ENCODE results near the gene PITPNM1. TPM values are rescaled to one million over a fixed set of nuclear protein-coding genes. Genes with fewer than 3 reads are reported as not detected.
A peak's percentile ranks its signal among the peaks of the same experiment; 100 is the strongest.

The PITPNM1 gene
- total and polyA plus RNA-seq, 2 experiments from 2014 or later: 26.3 to 39.8 TPM

- WGBS (ENCODE audit: low lambda C conversion rate, missing lambda C conversion rate): 28% methylated on average over 32 of the region's 33 CpGs
- peaks cover 22% of the 10 kb centered on the region for H3K4me1 ChIP-seq (ENCODE audit: insufficient read depth)
Measured at GRCh38 chr11:67507242-67507863, 2.2 kb upstream of the PITPNM1 start.

DNA sequence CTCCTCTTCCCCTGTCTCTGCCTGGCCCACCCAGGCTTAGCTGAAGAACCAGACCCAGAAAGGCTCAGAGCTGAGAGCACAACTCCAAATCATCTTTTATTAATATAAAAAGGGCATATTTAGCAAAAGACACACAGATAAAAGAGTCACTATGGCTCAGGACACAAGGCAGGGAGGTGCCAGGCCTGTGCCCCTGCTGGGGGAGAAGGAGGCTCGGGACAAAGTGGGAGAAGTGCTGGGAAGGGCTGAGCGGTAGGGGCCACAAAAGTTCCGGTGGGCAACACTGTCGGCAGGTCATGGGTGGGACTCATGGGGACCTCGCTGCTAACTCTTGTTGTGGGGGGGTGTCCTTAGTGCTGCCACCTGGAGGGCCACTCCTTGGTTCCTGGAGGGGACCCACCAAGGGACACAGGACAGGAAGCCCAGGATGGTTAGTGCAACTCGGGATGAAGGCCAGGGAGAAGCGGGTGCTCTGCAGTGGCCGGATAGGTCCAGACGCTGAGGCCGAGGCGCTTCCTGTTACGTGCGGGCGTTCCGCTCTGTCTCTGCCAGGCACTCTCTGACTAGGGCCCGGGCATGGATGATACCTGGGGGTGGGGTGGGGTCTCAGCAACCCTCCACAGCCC lies 1.4 kb upstream of the PITPNM1 start:
- Histone ChIP-seq H3K79me2 (peaks cover 22% of the 10 kb centered on the region), H3K4me3 (no peak overlapping the region), H3K9me3 (ENCODE audit: low read depth) (no peaks in the 10 kb centered on the region), H2AFZ (no peak overlapping the region), H3K27me3 (no peaks in the 10 kb centered on the region), H3K27ac (peak overlapping the region; percentile 98), H3K36me3 (replicated peaks; ENCODE audit: insufficient read depth, low read depth) (no peaks in the 10 kb centered on the region), H3K4me2 (peak overlapping the region; percentile 97), H3K9me2 (replicated peaks; ENCODE audit: insufficient read depth) (no peaks in the 10 kb centered on the region), H3K4me1 (ENCODE audit: insufficient read depth) (peaks cover 22% of the 10 kb centered on the region), H4K20me1 (ENCODE audit: insufficient read depth, poor library complexity, severe bottlenecking) (peaks cover 9% of the 10 kb centered on the region)
- peak; percentile 1 for TF ChIP-seq CTCF (IDR thresholded peaks at IDR 0.05; ENCODE audit: poor library complexity)
- no peak for TF ChIP-seq EZH2 (IDR thresholded peaks at IDR 0.05; ENCODE audit: borderline replicate concordance)
- no peak for TF ChIP-seq EZH2phosphoT487 (IDR thresholded peaks at IDR 0.05; ENCODE audit: low read depth, severe bottlenecking, unreplicated experiment)
- 95% methylated on average over 14 of the region's 16 CpGs for WGBS (ENCODE audit: low lambda C conversion rate, missing lambda C conversion rate)
- DNase-seq (ENCODE audit: low spot score): no peak

More at GRCh38 chr11:67507242-67507863, 2.2 kb upstream of the PITPNM1 start:
- Histone ChIP-seq H3K9me3 (ENCODE audit: low read depth) (no peaks in the 10 kb centered on the region), H3K27ac (peak overlapping the region; percentile 98), H4K20me1 (ENCODE audit: insufficient read depth, poor library complexity, severe bottlenecking) (peaks cover 9% of the 10 kb centered on the region), H3K9me2 (replicated peaks; ENCODE audit: insufficient read depth) (no peaks in the 10 kb centered on the region), H2AFZ (peak overlapping the region; percentile 20), H3K4me3 (peak overlapping the region; percentile 30), H3K27me3 (no peaks in the 10 kb centered on the region), H3K79me2 (peaks cover 22% of the 10 kb centered on the region), H3K36me3 (replicated peaks; ENCODE audit: insufficient read depth, low read depth) (no peaks in the 10 kb centered on the region), H3K4me2 (peak overlapping the region; percentile 97)
- DNase-seq (ENCODE audit: low spot score): peak; percentile 81
- TF ChIP-seq EZH2 (IDR thresholded peaks at IDR 0.05; ENCODE audit: borderline replicate concordance) (no peak), CTCF (IDR thresholded peaks at IDR 0.05; ENCODE audit: poor library complexity) (no peak), EZH2phosphoT487 (IDR thresholded peaks at IDR 0.05; ENCODE audit: low read depth, severe bottlenecking, unreplicated experiment) (no peak)

DNA sequence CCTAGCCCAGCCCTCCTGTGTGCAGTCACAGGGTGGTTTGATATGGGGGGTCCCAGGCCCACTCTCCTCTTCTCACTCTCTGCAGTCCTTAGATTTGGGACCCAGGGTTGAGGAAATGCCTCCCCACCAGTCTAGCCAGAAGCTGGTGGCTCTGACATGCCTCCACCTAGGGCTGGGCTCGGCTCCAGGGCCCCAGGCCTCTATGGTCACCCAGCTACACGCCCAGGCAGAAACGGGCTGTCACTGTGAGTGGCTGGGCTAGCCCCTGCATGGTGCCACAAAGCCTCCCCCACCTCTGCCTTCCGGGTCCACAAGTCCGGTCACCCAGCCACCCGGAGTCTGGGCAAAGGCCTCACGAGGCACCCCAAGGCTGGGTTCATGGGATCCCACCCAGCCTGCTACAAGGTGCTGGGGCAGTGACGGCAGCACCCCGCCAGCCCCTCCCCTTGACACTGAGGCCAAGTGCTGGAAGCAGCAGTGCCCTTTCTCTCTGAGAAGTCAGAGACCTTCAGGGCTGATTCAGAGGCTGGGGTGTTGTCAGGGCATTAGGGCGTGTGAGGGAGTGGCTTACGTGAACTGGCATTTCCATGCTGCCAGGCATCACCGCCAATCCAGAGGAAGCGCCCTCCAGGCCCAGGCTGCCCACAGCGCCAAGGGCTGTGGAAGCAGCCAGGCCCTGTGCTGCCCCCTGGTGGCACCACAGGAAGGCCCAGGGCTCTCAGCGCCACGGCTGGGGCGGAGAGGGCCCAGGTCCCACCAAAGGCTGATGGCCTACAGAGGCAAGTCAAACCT lies 638 bp upstream of the PITPNM1 start:
- TF ChIP-seq CTCF (IDR thresholded peaks at IDR 0.05; ENCODE audit: poor library complexity) (peak; percentile 92), EZH2phosphoT487 (IDR thresholded peaks at IDR 0.05; ENCODE audit: low read depth, severe bottlenecking, unreplicated experiment) (no peak)
- DNase-seq (ENCODE audit: low spot score): peak; percentile 94
- Histone ChIP-seq H3K9me2 (replicated peaks; ENCODE audit: insufficient read depth) (no peaks in the 10 kb centered on the region), H3K4me3 (peak overlapping the region; percentile 76), H3K4me2 (peak overlapping the region; percentile 97), H3K4me1 (ENCODE audit: insufficient read depth) (peaks cover 22% of the 10 kb centered on the region), H3K27ac (peak overlapping the region; percentile 98), H3K36me3 (replicated peaks; ENCODE audit: insufficient read depth, low read depth) (no peaks in the 10 kb centered on the region), H3K79me2 (peaks cover 22% of the 10 kb centered on the region), H3K9me3 (ENCODE audit: low read depth) (no peaks in the 10 kb centered on the region), H3K27me3 (no peaks in the 10 kb centered on the region), H2AFZ (no peak overlapping the region), H4K20me1 (ENCODE audit: insufficient read depth, poor library complexity, severe bottlenecking) (peaks cover 9% of the 10 kb centered on the region)
- 49% methylated on average over 17 of the region's 17 CpGs for WGBS (ENCODE audit: low lambda C conversion rate, missing lambda C conversion rate)

Measured in hepatocyte (in vitro differentiated cells).